ENCODE data around the gene CRYBA1.

CRYBA1 gene

DNA sequence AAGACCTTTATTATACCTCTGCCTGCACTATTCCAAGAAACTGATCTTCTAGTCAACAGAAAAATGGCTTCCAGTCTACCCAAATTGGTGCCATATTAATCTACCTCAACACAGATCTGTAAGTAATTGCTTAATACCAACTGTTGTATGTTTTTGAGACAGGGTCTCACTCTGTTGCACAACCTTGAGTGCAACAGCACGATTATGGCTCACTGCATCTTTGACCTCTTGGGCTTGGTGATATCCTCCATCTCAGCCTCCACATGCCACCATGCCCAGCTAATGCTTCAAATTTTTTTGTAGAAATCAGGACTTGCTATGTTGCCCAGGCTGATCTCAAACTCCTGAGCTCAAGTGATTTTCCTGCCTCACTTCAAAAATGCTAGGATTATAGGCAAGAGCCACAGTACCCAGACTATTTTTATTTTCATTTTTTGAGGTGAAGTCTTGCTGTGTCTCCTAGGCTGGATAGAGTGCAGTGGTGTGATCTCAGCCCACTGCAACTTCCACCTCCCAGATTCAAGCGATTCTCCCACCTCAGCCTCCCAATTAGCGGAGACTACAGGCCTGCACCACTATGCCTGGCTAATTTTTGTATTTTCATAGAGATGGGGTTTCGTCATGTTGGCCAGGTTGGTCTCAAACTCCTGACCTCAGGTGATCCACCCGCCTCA is 32.9 kb downstream of the CRYBA1 start:
- no peak for DNase-seq (ENCODE audit: low spot score)

DNA sequence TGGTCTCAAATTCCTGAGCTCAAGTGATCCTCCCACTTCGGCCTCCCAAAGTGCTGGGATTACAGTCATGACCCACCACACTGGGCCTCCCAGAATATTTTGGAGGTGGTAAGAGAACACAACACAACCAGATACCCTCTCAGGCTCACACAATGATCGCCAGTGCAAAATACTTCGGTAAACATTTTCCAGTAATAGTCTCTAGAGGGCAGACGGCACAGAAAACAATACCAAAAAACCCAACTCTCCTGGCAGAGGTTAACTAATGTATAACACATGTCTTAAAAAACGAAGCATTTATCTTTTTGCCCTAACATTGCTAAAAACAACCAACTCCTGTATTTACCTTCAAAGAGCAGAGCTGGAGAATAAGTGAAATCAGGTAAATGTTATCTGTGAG is 36.8 kb downstream of the CRYBA1 start:
- no peak for DNase-seq (ENCODE audit: low spot score)

DNA sequence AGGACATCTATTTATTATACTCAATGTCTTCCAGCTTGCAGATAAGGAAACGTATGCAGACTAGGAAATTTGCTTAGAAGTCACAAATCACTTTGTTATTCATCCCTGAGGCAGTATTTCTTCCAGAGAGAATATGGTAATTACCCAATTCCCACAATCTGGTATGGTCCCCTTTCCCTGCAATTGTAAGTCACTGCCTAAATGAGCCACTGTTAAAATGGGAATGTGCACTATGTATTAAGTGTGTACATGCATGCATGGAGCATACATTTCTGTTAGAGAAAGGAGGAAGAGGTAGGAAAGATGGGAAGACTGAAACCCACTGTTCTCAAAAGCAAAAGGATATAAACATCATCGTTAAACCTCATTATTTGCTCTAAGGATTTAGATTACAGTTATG is 37.3 kb downstream of the CRYBA1 start:
- DNase-seq (ENCODE audit: low spot score): no peak

DNA sequence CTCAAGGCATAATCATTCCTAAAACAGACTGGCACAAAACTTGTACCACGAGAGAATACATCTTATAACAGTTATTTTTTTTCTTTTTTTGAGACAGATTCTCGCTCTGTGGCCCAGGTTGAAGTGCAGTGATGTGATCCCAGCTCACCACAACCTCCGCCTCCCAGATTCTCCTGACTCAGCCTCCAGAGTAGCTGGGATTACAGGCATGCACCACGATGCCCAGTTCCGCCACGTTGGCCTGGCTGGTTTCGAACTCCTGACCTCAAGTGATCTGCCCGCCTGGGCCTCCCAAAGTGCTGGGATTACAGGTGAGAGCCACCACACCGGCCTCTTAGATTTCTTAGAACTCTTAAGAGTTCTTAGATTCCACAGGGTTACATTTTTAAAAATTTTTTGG is 43.2 kb downstream of the CRYBA1 start:
- DNase-seq (ENCODE audit: low spot score): no peak

DNA sequence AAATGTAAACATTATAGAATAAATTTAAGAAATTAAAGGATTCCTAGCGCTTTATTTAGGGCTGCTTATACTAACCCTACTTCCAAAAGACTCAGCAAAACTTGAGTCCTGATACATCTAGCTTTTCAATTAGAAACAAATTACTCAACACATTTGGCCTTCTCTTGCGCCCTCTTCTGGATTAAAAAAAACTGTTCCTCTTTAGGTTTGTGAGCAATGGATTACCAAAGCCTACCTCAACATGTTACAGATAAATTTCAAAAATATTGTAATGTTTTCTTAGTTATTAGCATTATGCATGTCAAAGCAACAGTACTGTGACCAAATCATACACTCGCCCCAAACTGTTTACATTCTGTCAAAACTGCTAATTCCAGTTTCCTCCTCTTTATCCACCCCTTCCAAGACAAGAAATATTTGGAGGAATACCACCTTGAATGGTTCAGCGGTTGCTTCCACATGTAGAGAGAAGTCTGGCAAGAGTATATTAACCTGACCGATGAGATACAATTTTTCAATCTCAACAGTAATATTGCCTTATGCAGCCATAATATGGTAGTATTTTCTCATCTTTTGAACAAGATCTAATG is 44.6 kb downstream of the CRYBA1 start:
- peak; percentile 72 for DNase-seq (ENCODE audit: low spot score)

DNA sequence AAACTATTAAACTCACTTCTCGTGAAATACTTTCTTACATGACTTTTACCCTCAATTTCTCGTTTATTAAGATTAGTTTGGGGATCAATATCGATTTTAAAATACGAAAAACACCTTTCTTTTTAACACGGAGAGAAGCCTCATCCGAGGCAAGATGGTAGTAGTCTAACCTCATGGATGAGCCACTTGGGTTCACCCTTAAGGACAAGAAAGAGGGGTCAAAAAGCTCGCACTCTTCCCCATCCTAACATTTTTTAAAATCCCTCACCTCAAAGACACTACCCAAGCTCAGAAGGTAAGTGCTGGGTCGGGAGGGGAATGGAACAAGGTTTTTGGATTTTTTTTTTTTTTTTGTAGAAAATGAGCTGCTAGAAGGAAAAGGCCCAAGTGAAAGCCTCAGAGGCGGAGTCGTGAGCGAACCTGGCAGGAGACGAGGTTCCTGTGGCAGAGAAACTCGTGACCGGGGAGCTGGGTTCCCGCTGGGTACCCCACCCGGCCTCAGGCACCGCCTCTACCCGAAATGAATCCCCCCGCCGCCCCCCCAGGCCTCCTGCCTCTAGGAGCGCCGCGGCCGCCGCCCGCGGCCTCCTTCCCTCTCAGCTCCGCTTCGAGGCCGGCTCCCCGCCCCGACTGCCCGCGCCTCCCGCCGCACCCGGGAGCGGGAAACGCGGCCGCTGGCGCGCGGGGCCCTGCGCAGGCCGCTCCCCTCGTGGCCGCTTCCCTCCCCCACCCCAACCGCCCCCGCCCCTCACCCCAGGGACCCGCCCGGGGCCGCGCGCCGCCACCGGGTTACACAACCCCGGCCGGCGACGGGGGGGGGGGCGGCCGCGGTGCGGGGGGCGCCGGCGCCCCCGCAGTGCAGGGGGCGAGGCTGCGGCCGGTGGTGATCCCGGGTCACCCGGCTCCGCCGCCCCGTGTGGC is 45.7 kb downstream of the CRYBA1 start:
- DNase-seq (ENCODE audit: low spot score): peak; percentile 48

DNA sequence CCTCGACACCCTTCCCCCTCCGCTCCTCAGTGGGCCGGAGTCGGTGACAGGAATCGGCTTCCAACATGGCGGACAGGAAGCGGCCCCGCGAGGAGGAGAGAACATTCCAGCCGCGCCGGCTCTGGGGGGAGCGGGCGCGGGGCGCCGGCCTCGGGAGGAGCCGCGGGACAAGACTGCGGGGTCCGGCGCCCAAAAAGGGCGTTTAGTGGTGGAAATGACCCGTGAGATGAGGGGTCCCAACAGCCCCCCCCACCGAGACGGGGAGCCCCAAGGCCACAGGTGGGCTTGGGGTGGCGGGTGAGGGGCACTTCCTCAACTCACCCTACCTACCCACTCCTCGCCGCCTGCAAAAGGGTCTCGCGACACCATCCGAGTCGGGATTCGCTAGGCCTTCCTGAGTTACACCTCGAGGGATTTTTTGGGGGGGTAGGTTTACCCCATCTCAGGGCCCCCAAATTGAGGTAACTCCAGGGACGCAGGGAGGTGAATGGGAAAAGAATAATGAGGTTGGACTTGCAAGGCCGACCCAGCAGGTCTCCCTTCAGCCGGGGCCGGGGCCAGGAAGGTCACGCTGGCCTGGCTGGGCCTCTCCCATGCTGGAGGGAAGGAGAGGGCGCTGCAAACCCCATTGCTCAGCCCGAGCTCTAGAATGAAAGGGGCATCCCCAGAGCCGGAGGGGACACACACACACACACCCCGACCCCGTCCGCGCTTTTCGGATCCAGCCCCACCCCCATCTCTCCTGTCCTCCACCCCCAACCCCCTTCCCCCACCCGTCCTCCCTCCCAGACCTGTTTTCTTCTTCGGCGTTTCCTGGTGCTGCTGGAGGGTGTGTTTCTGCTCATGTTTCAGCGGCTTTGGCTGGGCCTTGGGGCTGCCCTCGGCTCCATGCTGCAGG is 46.6 kb downstream of the CRYBA1 start:
- peak; percentile 58 for DNase-seq (ENCODE audit: low spot score)

DNA sequence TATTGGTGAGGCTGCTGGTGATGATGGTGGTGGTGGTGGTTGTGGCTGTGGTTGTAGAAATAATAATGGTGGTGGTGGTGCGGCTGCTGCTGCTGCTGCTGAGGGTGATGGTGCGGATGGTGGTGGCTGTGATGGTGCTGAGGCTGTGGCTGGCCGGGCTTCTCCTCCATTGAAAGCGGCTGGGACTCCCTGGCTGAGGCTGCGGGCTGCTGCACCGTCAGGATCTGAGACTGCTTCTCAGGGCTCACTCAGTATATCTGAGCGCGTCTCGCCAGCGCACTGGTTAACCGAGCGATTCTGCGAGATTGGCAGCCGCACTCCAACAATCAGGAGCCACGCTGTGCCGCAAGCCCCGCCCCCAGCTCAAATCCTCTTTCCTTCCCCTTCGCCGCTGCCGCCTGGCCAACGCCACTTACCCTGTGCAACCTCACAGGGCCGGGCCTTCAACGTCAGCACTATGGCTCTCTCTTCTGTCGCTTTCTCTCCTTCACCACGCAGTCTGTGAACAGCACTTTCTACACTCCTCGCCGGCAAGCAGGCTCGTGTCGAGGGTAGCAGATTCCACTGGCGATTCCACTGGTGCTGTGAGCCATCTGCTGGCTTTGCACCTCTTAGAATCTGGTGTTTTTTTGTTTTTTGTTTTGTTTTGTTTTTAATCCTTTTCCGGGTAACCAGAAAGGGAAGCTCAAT is 47.4 kb downstream of the CRYBA1 start, which contains the start of gene NUFIP2:
TSS of gene NUFIP2 (minus strand) at position 259 of the 690 bp plus-strand sequence. CDS start at position 170, 89 bp downstream.
- DNase-seq (ENCODE audit: low spot score): peak; percentile 100

DNA sequence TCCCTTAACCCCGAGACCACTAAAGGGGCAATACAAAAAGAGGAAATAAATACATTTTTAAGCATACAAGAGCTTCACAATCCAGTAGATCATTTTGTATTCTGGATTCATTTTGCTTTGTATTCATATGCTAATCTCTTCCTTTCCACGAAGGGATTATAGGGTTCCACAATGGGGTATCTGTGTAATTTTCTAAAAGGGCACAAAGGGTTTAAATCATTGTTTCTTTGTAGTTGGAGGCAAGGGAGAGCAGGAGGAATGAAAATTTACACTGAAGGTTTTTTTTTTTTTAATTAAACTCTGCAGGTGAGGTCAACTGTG is 47.9 kb downstream of the CRYBA1 start:
- DNase-seq (ENCODE audit: low spot score): no peak

DNA sequence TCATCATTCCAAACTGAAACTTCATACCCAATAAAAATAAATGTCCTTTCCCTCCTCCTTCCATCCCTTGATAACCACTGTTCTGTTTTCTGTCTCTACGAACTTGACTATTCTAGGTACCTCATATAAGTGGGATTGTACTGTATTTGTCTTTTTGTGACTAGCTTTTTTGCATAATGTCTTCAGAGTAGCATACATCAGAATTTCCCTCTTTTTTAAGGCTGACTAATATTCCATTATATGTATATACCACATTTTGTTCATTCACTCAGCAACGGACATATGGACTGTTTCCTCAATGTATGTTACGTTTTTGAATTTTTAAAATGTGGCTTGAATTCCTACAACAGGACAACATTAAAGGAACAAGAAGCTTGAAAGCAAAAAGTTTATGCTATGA is 48.8 kb downstream of the CRYBA1 start:
- DNase-seq (ENCODE audit: low spot score): no peak

DNA sequence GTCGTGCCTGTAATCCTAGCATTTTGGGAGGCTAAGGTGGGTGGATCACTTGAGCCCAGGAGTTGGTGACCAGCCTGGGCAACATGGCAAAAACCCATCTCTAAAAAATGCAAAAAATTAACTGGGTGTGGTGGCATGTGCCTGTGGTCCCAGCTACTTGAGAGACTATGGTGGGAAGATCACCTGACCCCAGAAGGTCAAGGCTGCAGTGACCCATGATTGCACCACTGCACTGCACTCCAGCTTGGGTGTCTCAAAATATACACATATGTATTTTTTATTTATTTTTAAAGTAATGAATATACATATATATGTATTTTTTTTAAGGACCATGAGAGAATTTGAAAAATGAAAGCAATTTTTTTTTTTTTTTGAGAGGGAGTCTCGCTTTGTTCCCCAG is 52.4 kb downstream of the CRYBA1 start:
- DNase-seq (ENCODE audit: low spot score): no peak

DNA sequence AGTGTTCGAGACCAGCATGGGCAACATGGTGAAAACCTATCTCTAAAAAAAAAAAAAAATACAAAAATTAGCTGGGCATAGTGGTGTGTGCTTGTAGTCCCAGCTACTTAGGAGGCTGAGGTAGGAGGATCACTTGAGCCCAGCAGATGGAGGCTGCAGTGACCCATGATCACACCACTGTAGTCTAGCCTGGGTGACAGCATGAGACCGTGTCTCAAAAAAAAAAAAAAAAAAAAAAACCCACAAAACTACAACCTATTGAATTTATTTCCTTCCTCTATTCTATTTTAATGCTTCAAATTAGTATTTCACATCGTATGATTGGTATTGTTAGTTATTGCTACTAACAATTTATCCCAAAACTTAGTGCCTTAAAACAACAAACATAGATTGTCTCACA is 56.7 kb downstream of the CRYBA1 start:
- DNase-seq (ENCODE audit: low spot score): no peak

Measured in Ammon's horn (tissue), 1 donor.